ENCODE data around the gene DGKI.

The DGKI gene

GRCh38 chr7:137544453-137545058 lies 302.2 kb downstream of the DGKI start:
- DNase-seq (ENCODE audit: low read depth, low spot score): no peak

GRCh38 chr7:137539111-137539715 lies 307.6 kb downstream of the DGKI start:
- no peak for DNase-seq (ENCODE audit: low read depth, low spot score)

GRCh38 chr7:137538361-137538762 lies 308.4 kb downstream of the DGKI start:
- peak; percentile 37 for DNase-seq (ENCODE audit: low read depth, low spot score)

- no peak for DNase-seq (ENCODE audit: low read depth, low spot score)
These were observed 311.2 kb downstream of the DGKI start for GRCh38 chr7:137535579-137535978.

- DNase-seq (ENCODE audit: low read depth, low spot score): no peak
These were observed 315.1 kb downstream of the DGKI start for GRCh38 chr7:137531671-137532070.

- no peak for DNase-seq (ENCODE audit: low read depth, low spot score)
These were observed 319.1 kb downstream of the DGKI start for GRCh38 chr7:137527634-137528033.

GRCh38 chr7:137523171-137523570 lies 323.6 kb downstream of the DGKI start:
- no peak for DNase-seq (ENCODE audit: low read depth, low spot score)

GRCh38 chr7:137521451-137521850 lies 325.3 kb downstream of the DGKI start:
- DNase-seq (ENCODE audit: low read depth, low spot score): no peak

- DNase-seq (ENCODE audit: low read depth, low spot score): no peak
These were observed 326.8 kb downstream of the DGKI start for GRCh38 chr7:137519947-137520346.

- DNase-seq (ENCODE audit: low read depth, low spot score): no peak
These were observed 327.5 kb downstream of the DGKI start for GRCh38 chr7:137519181-137519691.

GRCh38 chr7:137513091-137513490 lies 333.7 kb downstream of the DGKI start:
- DNase-seq (ENCODE audit: low read depth, low spot score): no peak

- DNase-seq (ENCODE audit: low read depth, low spot score): no peak
These were observed 339.7 kb downstream of the DGKI start for GRCh38 chr7:137507096-137507495.

- no peak for DNase-seq (ENCODE audit: low read depth, low spot score)
These were observed 340.7 kb downstream of the DGKI start for GRCh38 chr7:137506031-137506430.

- DNase-seq (ENCODE audit: low read depth, low spot score): no peak
These were observed 345.2 kb downstream of the DGKI start for GRCh38 chr7:137501562-137501961.

- DNase-seq (ENCODE audit: low read depth, low spot score): no peak
These were observed 353.9 kb downstream of the DGKI start for GRCh38 chr7:137492889-137493288.

GRCh38 chr7:137489880-137490279 lies 356.9 kb downstream of the DGKI start:
- DNase-seq (ENCODE audit: low read depth, low spot score): no peak

GRCh38 chr7:137488038-137488437 lies 358.7 kb downstream of the DGKI start:
- DNase-seq (ENCODE audit: low read depth, low spot score): no peak

- DNase-seq (ENCODE audit: low read depth, low spot score): no peak
These were observed 361.0 kb downstream of the DGKI start for GRCh38 chr7:137485818-137486217.

- DNase-seq (ENCODE audit: low read depth, low spot score): no peak
These were observed 362.4 kb downstream of the DGKI start for GRCh38 chr7:137484326-137484725.

- no peak for DNase-seq (ENCODE audit: low read depth, low spot score)
These were observed 364.3 kb downstream of the DGKI start for GRCh38 chr7:137482466-137482865.

- DNase-seq (ENCODE audit: low read depth, low spot score): peak; percentile 59
These were observed 365.9 kb downstream of the DGKI start for GRCh38 chr7:137480824-137481365.

- no peak for DNase-seq (ENCODE audit: low read depth, low spot score)
These were observed 366.4 kb downstream of the DGKI start for GRCh38 chr7:137480401-137480800.

- no peak for DNase-seq (ENCODE audit: low read depth, low spot score)
These were observed 369.8 kb downstream of the DGKI start for GRCh38 chr7:137476937-137477336.

Measured in smooth muscle cell of the brain vasculature (primary cell).